C4-2B (cell line): Measurements from ENCODE around the gene MAP1LC3B2.
"Not testable (repeated sequence)": the region's sequence is repeated elsewhere in the genome, so short reads cannot be mapped to it uniquely, and the experiment has no call there.

Experiments
- H3K27ac ChIP-seq: fragments of 450-650 bp; 2 replicates; pipeline ENCODE4 v1.5.1; 2017
- ZFX ChIP-seq: fragments of 450-650 bp; IDR thresholded peaks from 2 replicates; pipeline ENCODE4 v1.6.1; 2017
- TF ChIP-seq, protein P1 (sequence below): fragments of 450-650 bp; conservative IDR thresholded peaks from 2 replicates; pipeline ENCODE4 v1.5.1; 2017; ENCODE audit warnings: mild to moderate bottlenecking

MAP1LC3B2 gene

DNA sequence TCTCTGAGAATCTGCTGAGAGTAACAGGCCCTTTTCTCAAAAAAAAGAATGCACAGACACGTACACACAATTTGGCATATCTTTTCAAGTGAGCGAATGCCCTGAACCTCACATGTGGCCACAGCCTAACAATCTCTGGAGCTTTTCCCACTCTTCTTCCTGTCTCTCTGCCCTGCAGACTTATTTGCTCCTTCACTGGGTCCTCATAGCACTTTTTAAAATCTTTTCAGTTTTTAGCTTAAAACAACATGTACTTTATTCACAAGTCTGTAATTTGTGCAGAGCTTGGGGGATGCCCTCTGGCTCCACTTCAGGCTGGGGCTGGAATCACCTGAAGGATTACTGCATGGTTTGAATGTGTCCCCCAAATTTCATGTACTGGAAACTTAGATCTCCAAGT, 9.0 kb downstream of the MAP1LC3B2 start:
- H3K27ac ChIP-seq: no peak overlapping the region

DNA sequence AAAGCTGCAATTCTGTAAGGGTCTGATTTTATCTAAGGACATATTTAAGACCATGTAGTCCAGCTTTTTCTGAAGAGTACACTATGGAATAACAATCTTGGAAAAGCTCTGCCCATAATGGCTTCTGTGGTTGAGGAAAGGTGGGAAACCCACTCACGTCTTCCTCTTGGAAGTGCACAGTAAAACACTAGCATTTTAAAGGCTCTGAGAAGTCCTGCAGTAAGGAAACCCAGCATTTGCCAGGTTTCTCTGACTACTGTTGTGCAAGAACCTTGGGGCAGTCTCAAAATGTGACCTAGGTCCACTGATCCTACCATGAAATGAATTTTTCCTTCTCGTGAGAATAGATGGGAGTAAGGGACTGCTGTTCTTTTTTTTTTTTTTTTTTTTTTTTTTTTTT, 11.9 kb downstream of the MAP1LC3B2 start:
- H3K27ac ChIP-seq: no peak overlapping the region
- TF ChIP-seq, protein P1, sequence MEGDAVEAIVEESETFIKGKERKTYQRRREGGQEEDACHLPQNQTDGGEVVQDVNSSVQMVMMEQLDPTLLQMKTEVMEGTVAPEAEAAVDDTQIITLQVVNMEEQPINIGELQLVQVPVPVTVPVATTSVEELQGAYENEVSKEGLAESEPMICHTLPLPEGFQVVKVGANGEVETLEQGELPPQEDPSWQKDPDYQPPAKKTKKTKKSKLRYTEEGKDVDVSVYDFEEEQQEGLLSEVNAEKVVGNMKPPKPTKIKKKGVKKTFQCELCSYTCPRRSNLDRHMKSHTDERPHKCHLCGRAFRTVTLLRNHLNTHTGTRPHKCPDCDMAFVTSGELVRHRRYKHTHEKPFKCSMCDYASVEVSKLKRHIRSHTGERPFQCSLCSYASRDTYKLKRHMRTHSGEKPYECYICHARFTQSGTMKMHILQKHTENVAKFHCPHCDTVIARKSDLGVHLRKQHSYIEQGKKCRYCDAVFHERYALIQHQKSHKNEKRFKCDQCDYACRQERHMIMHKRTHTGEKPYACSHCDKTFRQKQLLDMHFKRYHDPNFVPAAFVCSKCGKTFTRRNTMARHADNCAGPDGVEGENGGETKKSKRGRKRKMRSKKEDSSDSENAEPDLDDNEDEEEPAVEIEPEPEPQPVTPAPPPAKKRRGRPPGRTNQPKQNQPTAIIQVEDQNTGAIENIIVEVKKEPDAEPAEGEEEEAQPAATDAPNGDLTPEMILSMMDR: no peak

More for the DNA sequence above, 9.0 kb downstream of the MAP1LC3B2 start:
- TF ChIP-seq ZFX: no peak
- TF ChIP-seq, protein P1: no peak

DNA sequence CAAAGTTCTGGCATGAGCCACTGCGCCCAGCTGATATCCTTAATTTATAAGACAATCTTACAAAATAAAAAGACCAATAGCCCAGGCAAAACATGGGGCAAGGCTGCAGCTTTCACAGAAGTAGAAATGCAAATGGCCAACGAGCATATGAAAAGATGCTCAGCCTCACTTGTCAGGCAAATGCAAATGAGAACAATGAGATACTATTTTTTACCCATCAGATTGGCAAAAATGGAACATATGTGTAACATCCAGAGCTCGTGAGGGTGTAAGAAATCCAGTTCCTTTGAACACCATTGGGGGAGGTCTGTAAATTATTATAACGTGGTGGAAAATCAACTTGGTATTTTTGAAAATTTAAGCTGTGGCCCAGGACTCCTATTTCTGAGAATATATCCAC, 14.6 kb downstream of the MAP1LC3B2 start:
- TF ChIP-seq, protein P1: no peak
- no peak for TF ChIP-seq ZFX
- H3K27ac ChIP-seq: no peak overlapping the region

DNA sequence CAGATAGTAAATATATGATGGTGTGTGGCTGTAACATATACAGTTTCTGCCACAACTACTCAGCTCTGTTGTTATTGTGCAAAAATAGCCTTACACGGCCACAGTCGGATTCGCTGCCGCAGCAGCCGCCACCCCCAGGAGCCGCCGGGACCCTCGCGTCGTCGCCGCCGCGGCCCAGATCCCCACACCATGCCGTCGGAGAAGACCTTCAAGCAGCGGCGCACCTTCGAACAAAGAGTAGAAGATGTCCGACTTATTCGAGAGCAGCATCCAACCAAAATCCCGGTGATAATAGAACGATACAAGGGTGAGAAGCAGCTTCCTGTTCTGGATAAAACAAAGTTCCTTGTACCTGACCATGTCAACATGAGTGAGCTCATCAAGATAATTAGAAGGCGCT, 16.6 kb downstream of the MAP1LC3B2 start:
- H3K27ac ChIP-seq: not testable (repeated sequence)

DNA sequence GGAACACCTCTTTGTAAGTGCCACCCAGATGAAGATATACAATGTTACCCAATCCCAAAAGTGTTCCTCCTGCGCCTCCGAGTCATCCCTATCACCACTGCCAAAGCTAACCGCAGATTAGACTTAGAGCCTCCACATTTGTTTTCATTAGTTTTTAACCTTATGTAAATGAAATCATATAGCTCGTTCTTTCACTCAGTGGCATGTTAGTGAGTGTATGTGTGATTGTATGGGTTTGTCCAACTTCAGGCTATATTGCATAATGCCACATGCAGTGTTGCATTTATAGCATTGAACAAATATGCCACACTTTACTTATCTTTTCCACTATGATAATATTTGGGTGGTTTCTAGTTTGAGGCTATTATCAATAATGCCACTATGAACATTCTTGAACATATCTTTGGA, 18.0 kb downstream of the MAP1LC3B2 start:
- TF ChIP-seq, protein P1: no peak
- TF ChIP-seq ZFX: no peak

DNA sequence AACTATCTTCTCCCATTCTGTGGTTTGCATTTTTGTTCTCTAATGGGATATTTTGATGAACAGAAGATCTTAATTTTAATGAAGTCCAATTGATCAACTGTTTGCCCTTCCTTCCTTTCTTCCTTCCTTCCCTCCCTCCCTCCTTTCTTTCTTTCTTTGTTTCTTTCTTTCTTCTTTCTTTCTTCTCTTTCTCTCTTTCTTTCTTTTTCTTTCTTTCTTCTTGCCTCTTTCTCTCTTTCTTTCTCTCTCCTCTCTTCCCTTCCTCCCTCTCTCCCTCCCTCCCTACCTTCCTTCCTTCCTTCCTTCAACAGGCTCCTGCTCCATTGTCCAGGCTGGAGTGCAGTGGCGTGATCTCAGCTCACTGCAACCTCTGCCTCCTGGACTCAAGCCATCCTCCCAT, 18.9 kb downstream of the MAP1LC3B2 start:
- TF ChIP-seq ZFX: no peak
- TF ChIP-seq, protein P1: no peak
- H3K27ac ChIP-seq: no peak overlapping the region

More for the DNA sequence above, 18.0 kb downstream of the MAP1LC3B2 start:
- H3K27ac ChIP-seq: no peak overlapping the region

DNA sequence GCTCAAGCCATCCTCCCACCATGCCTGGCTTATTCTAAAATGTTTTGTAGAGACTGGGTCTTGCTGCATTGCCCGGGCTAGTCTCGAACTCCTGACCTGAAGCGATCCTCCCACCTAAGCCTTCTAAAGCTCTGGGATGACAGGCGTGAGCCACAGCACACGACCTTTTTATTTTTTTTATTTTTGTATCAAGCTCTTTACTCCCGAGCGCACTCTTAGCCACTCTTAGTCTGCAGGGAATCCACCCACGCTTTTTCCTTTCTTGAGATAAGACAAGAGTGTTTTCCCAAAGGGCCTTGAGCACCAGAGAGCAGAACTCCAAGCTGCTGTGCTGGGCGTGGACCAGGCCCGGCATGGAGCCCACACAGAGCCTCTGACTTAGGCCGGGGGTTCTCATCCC, 23.4 kb downstream of the MAP1LC3B2 start:
- no peak overlapping the region for H3K27ac ChIP-seq
- no peak for TF ChIP-seq ZFX
- TF ChIP-seq, protein P1: no peak

DNA sequence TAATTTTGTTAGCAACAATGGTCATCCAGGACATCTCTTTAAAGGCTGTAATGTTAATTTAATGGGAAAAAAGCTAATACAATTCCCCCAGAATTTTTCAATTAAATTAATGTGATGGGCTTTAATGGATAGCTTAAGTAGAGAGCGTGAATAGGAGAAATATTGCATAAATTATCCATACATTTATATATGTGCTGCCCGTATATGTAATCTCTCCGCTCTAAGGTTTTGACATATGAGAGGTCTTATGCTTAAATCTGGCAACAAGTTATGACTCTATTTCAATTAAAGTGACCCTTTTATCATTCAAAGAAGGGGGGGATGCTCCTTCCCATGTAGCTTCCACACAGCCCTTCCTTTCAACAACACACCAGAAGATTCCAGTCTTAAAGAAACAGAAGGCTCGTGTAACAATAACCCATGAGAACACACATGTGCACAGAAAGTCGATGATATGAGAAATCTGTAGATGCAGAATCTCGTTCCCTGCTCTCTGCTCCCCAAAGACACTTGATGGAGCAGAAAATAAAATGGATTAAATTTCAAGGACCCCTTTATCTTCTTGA, 24.0 kb downstream of the MAP1LC3B2 start:
- no peak overlapping the region for H3K27ac ChIP-seq
- TF ChIP-seq, protein P1: no peak
- no peak for TF ChIP-seq ZFX
